ES-I3 (cell line): ENCODE results near the gene TSC2.
A peak's percentile ranks its signal among the peaks of the same experiment; 100 is the strongest.
"Not testable (repeated sequence)": the region's sequence is repeated elsewhere in the genome, so short reads cannot be mapped to it uniquely, and the experiment has no call there.

Experiments
- H3K36me3 ChIP-seq: 2 replicates; pipeline ENCODE4 v1.6.1; 2013; ENCODE audit warnings: mild to moderate bottlenecking, low read length, control low read depth, moderate library complexity; ENCODE audit not compliant: insufficient read depth
- H3K4me1 ChIP-seq: 2 replicates; pipeline ENCODE4 v1.6.1; 2013; ENCODE audit warnings: mild to moderate bottlenecking, control low read depth, low read length; ENCODE audit not compliant: insufficient read depth
- H3K9ac ChIP-seq: 2 replicates; pipeline ENCODE4 v1.6.1; 2013; ENCODE audit warnings: low read depth, mild to moderate bottlenecking, low read length, moderate library complexity
- H3K9me3 ChIP-seq: 2 replicates; pipeline ENCODE4 v1.6.1; 2013; ENCODE audit warnings: mild to moderate bottlenecking, low read length, moderate library complexity; ENCODE audit not compliant: control insufficient read depth, insufficient read depth

TSC2 gene

DNA sequence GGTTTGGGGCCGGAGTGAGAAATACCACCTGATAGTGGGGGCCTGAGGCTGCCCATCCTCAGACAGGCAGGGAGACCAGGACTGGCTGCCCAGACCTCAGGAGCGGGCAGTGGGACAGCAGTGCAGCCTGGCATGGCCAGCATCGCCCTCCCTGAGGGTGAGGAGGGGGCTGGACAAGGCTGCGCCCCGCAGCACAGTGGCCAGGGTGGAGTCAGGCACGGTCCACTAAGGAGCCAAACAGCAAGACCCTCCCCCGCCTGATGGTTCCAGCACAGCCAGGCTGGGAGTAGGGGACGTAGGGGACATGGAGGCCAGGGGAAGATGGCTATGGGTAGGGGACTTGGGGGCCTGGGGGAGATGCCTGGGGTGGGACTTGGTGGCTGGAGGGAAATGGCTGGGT is 41.5 kb upstream of the TSC2 start:
- peaks cover 12% of the 10 kb centered on the region; the same call in 1 of the 2 replicates for H3K4me1 ChIP-seq
- H3K9ac ChIP-seq = no peak overlapping the region
- H3K9me3 ChIP-seq = no peaks in the 10 kb centered on the region
- peaks cover 2% of the 10 kb centered on the region; the same call in 1 of the 2 replicates for H3K36me3 ChIP-seq

DNA sequence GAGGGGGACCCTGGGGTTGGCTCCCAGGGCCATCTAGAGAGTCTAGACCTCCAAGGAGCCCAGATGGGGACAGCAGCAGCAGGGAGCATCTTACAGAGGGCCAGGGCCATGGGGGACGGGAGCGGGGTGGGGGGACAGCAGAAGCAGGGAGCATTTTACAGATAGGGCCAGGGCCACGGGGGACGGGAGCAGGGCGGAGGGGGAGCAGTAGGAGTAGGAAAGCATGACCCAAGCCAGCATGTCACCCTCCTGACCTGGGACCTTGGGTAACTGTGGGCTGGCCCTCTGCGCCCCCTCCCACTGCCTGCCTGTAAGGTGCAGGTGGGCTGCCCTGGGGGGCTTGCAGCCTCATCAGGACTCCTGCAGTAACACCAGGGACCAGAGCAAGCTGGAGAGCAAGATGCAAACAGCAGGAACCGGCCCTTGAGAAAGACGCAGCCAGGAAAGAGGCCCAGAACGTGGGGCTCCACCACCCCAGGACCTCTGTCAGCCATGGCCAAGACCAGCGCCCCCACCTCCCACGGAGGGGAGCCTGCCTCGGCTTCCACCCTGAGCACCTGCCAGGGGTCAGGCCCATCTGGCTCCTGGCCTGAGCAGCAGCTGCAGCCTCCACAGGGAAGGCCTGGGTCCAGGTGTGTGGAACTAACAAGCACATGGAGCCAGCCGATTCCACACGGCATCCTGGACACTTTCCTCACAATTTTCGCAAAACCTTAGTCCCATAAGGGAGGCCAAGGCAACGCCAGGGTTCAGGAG is 40.5 kb upstream of the TSC2 start:
- Histone ChIP-seq H3K9ac (no peak overlapping the region), H3K4me1 (peaks cover 12% of the 10 kb centered on the region; the same call in 1 of the 2 replicates), H3K9me3 (no peaks in the 10 kb centered on the region), H3K36me3 (no peaks in the 10 kb centered on the region; the same call in 1 of the 2 replicates)

DNA sequence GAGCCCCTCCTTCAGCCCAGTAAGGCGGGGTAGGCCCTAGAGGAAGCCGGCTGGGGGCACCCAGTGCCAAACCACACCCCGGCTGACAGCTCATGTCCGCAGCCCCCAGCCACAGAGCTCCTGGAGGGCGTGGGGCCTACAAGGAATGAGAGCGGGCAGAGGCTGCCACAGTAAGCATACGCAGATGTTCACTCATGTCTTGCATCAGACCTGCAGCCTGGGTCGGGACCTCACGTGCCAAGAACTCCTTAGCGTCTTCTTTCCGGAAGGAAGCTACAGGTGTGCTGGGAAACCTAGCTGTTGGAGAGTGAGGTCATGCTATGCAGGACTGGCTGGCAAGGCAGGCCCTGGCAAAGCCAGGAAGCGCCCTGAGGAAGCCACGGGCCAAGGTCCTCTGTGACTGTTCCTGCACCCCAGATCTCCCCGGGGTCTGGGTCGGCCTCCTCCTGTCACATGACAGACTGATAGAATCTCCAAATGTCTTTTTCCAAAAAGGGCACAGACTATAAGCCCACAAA is 39.7 kb upstream of the TSC2 start:
- H3K4me1 ChIP-seq = peaks cover 12% of the 10 kb centered on the region; the same call in 1 of the 2 replicates
- peak overlapping the region; percentile 89; the same call in 1 of the 2 replicates for H3K9ac ChIP-seq
- H3K36me3 ChIP-seq = no peaks in the 10 kb centered on the region
- H3K9me3 ChIP-seq = no peaks in the 10 kb centered on the region

DNA sequence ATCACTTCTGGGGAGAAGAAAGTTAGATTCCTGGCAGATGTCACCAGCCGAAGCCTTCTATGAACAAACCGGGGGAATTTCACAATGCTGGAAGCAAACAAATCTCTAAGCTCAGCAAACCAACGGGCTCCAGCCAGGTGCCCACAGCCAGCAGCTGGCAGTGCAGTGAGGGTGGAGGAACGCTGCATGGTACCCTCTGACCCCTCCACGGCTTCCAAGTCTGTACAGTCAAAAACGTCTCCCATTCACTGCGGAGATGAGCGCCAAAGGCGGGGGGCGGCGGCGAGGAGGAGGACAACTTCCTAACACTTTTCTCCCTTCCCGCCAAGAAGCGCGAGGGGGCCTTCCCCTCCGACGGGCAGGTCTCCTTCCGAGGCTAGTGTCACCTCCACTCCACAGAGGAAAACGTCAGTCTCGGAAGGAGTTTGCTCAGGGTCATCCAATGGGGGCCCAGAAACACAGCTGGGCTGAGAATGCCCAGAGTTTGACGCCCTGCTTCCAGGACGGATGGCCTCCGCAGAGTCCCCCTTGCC is 39.1 kb upstream of the TSC2 start:
- Histone ChIP-seq H3K9me3 (no peaks in the 10 kb centered on the region), H3K9ac (peak overlapping the region; percentile 89), H3K36me3 (no peaks in the 10 kb centered on the region), H3K4me1 (peaks cover 12% of the 10 kb centered on the region; the same call in 1 of the 2 replicates)

DNA sequence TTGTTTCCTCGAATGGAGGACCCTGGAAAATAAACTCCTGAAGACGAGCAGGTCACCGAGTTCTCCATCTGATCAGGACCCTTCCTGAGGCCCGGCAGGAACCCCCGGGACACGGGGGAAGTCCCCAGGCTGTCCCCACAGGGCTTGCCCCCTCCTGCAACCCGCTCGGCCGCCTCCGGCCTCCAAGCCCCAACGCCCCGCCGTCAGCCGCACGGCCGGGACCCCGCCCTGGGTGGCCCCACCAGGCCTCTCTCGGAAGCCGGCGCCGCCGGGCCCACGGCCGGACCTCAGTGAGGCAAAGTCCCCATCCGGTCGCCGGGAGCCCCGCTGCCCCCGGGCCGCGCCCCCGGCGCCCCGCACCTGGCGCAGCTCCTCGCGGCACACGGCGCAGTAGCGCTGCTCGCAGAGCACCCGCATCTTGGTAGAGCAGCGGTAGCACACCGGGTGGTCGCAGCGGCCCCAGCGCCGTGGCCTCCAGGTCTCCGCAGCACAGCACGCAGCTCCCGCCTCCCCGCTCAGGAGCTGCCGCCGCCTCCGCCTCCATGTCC is 38.5 kb upstream of the TSC2 start:
- peak overlapping the region; percentile 89 for H3K9ac ChIP-seq
- peaks cover 10% of the 10 kb centered on the region; the same call in 1 of the 2 replicates for H3K4me1 ChIP-seq
- H3K9me3 ChIP-seq = no peaks in the 10 kb centered on the region
- H3K36me3 ChIP-seq = no peaks in the 10 kb centered on the region

DNA sequence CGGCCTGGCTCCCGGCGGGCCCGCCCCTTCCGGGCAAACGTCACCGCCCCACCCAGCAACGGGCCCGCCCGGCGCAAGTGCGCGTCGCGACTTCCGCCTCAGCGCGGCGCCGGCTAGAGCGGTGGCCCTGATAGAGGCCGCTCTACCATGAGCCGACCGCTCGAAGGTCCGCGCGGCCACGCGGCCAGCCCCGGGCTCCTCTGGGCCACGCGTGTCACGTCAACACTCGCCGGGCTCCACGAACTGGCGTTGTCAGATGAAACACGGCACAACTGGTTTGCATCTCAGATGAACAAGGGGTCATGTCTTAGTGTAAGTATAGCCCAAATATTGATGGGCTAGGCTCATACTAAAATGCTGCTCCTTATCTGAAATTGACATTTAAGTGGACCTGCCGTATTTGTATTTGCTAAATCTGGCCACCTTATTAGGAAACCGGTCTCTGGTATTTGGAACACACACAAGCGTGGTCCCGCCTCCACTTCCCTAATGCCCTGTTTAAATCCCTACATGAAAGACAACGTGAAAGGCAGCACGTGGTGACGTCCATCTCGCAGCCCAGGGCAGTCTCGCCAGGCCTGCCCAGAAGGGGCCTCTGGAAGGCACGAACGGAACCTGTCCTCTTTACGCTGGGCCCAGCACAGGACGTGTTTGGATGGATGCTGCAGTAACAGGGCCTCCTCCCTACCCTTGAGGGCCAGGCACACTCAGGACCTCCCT is 37.8 kb upstream of the TSC2 start, which contains the start of gene ZNF598:
Gene ZNF598 (minus strand): TSS at position 31 of the 720 bp plus-strand sequence.
- H3K36me3 ChIP-seq = no peaks in the 10 kb centered on the region
- H3K9ac ChIP-seq = peak within 1 kb of the TSS; percentile 89
- no peaks in the 10 kb centered on the region for H3K9me3 ChIP-seq
- peaks cover 6% of the 10 kb centered on the region; the same call in 1 of the 2 replicates for H3K4me1 ChIP-seq

DNA sequence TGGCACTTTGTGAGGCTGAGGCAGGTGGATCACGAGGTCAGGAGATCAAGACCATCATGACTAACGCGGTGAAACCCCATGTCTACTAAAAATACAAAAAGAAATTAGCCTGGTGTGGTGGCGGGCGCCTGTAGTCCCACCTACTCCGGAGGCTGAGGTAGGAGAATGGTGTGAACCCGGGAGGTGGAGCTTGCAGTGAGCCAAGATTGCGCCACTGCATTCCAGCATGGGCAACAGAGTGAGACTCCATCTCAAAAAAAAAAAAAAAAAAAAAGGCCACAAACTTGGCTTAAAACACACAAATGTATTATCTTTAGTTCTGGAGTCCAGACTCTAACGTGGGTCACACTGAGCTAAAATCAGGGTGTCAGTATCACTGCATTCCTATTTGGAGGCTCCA is 36.1 kb upstream of the TSC2 start:
- not testable (repeated sequence) for H3K4me1 ChIP-seq, H3K9me3 ChIP-seq, H3K36me3 ChIP-seq, H3K9ac ChIP-seq

DNA sequence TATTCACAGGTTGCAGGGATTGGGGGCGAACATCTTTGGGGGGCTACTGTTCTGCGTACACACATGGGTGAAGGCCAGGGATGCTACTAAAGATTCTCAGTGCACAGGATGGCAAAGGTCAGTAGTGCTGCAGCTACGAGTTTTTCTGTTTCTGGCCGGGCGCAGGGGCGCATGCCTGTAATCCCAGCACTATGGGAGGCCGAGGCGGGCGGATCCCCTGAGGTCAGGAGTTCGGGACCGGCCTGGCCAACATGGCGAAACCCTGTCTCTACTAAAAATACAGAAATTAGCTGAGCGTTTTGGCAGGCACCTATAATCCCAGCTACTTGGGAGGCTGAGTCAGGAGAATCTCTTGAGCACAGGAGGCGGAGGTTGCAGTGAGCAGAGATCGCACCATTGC is 34.3 kb upstream of the TSC2 start:
- peaks cover under 1% of the 10 kb centered on the region; the same call in 1 of the 2 replicates for H3K4me1 ChIP-seq
- H3K9ac ChIP-seq = no peak overlapping the region
- H3K36me3 ChIP-seq = no peaks in the 10 kb centered on the region
- H3K9me3 ChIP-seq = no peaks in the 10 kb centered on the region

DNA sequence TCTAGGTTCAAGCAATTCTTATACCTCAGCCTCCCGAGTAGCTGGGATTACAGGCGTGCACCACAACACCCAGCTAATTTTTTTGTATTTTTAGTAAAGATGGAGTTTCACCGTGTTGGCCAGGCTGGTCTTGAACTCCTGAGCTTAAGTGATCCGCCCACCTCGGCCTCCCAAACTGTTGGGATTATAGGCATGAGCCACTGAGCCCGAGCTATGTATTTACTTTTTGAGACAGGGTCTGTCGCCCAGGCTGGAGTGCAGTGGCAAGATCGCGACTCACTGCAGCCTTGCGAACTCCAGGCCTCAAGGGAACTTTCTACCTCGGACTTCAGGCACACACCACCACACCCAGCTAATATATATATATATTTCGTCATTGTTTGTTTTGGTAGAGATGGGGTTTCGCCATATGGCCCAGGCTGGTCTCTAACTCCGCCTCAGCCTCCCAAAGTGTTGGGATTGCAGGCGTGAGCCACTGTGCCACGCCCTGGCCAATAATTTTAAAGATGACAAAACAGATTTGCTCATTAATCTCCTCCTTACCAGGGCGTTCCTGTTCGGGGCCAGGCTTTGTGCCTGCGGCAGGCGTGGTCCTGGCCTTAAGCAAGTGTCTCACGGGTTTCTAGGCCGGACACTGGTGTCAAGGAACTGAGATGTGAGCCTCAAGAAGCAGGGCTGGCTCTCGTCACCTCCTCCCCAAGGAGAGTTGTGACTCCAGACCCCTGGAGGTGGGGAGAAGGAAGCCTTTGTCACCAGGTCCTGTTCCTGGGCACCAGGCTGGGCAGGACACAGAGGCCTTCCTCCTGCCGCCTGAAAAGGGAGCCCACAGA is 32.5 kb upstream of the TSC2 start:
- Histone ChIP-seq H3K9me3 (no peaks in the 10 kb centered on the region), H3K9ac (no peak overlapping the region), H3K4me1 (no peaks in the 10 kb centered on the region), H3K36me3 (no peaks in the 10 kb centered on the region)

DNA sequence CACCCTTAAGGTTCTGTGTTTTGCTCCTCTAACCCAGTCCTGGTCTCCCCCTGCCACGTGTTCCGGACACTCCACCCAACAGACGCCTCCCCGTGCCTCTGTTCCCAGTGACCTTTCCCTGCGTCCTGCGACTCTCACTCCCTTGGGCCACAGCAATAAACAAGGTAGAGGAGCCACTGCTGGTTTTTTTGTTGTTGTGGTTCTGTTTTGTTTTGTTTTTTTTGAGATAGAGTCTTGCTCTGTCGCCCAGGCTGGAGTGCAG is 31.9 kb upstream of the TSC2 start:
- no peak overlapping the region for H3K9ac ChIP-seq

DNA sequence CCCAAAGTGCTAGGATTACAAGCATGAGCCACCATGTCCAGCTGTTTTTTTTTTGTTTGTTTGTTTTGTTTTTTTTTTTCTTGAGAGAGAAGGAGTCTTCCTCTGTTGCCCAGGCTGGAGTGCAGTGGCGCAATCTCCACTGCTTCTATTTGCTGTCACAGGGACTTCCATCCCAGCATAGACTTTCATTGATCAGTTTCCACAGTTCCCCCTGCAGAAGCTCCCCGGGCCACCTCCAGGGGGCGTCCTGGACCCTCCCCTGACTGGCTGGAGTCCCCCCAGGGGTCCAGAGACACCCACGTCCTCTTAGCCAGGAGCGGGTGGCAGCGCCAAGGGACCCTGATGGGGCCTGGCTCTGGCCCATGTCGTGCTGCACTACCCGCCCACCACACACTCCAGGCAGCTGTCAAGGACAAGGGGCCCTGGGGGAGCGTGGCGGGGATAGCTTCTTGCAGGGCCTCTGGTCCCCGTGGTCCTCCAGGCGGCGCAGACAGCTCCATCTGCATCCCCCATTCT is 31.3 kb upstream of the TSC2 start:
- H3K9me3 ChIP-seq = no peaks in the 10 kb centered on the region
- H3K4me1 ChIP-seq = no peaks in the 10 kb centered on the region
- H3K36me3 ChIP-seq = no peaks in the 10 kb centered on the region
- no peak overlapping the region for H3K9ac ChIP-seq

More for the DNA sequence above, 31.9 kb upstream of the TSC2 start:
- Histone ChIP-seq H3K4me1 (no peaks in the 10 kb centered on the region), H3K9me3 (no peaks in the 10 kb centered on the region), H3K36me3 (no peaks in the 10 kb centered on the region)

DNA sequence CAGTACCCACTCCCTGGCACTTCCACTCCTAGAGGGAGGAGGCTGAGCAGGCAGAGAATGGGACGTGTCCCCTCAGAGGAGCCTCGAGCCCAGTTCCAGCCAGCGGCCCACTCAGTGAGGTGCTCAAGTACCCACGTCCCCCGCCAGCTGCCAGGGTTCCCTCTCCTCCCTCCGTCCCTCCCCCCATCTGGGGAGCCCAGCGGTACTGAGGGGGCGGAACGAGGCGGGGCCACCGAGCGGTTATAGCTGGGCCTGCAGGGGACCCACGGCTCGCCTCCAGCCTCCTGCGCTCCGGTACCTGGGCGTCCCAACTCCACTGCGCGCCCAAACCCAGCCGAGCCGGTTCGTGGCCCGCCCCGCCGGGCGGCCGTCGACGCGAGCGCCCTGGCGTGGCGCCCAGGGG is 28.3 kb upstream of the TSC2 start, which contains the start of gene NPW:
Gene NPW (plus strand): TSS at position 268 of the 403 bp plus-strand sequence.
- no peaks in the 10 kb centered on the region for H3K9me3 ChIP-seq
- H3K36me3 ChIP-seq = no peaks in the 10 kb centered on the region
- peaks cover 6% of the 10 kb centered on the region; the same call in 1 of the 2 replicates for H3K4me1 ChIP-seq
- peak within 1 kb of the TSS; percentile 62; the same call in 1 of the 2 replicates for H3K9ac ChIP-seq

DNA sequence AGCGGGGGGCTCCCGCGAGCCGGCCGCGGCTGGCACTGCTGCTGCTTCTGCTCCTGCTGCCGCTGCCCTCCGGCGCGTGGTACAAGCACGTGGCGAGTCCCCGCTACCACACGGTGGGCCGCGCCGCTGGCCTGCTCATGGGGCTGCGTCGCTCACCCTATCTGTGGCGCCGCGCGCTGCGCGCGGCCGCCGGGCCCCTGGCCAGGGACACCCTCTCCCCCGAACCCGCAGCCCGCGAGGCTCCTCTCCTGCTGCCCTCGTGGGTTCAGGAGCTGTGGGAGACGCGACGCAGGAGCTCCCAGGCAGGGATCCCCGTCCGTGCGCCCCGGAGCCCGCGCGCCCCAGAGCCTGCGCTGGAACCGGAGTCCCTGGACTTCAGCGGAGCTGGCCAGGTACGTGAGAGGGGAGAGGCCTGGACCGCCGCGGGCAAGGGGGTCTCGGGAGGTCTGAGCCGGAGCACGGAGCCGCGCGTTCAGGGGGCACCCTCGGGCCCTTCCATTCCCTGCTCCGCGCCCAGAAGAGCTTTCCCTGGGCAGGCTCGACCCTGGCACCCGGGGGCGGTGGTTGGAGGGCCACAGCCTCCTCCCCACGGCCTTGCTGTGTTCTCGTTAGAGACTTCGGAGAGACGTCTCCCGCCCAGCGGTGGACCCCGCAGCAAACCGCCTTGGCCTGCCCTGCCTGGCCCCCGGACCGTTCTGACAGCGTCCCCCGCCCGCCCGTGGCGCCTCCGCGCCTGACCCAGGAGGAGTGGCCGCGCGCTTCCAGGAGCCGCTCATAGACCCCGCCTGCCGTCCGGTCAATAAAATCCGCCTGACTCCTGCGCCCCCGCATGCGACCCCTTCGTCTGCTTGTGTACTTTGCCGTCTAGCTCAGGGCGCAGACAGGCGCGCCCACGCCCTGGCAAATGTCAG is 27.6 kb upstream of the TSC2 start:
- peaks cover 6% of the 10 kb centered on the region; the same call in 1 of the 2 replicates for H3K4me1 ChIP-seq
- peak overlapping the region; percentile 62; the same call in 1 of the 2 replicates for H3K9ac ChIP-seq

More for the DNA sequence above, 27.6 kb upstream of the TSC2 start:
- Histone ChIP-seq H3K36me3 (no peaks in the 10 kb centered on the region), H3K9me3 (no peaks in the 10 kb centered on the region)
